Motor neuron (in vitro differentiated cells): ENCODE results near the gene MPHOSPH9. TPM values are rescaled to one million over a fixed set of nuclear protein-coding genes. Genes with fewer than 3 reads are reported as not detected.

ENCODE experiments used
- ATAC-seq, 8 experiments: fragments of 200-7000 bp; cut with Tn5 transposase; replicated peaks in 6 of 8; 2 replicates each; pipeline ENCODE4 v1.8.0; 2021; ENCODE audit warnings: mild to moderate bottlenecking in 8 of 8, moderate library complexity in 8 of 8
- H3K27ac ChIP-seq, 2 donors: fragments of 250-450 bp; sonication (Bioruptor Pico); 2 replicates each; pipeline ENCODE4 v1.9.0; 2021; ENCODE audit warnings: antibody characterized with exemption in 2 of 2, mild to moderate bottlenecking in 2 of 2, moderate library complexity in 1 of 2
- H3K4me1 ChIP-seq, 2 donors: fragments of 250-450 bp; sonication (Bioruptor Pico); replicated peaks in 1 of 2; 2 replicates each; pipeline ENCODE4 v1.6.1; 2021; ENCODE audit warnings: antibody characterized with exemption in 2 of 2, mild to moderate bottlenecking in 2 of 2, moderate library complexity in 1 of 2
- H3K4me3 ChIP-seq, 5 donors: fragments of 250-450 bp; sonication (Bioruptor Pico); 2 replicates each; pipeline ENCODE4 v1.9.0; 2021; ENCODE audit warnings: antibody characterized with exemption in 5 of 5, mild to moderate bottlenecking in 5 of 5, moderate library complexity in 4 of 5
- WGBS, 10 experiments: fragments of 450-650 bp; shearing (Covaris generic); methylation state at CpG; one replicate each; pipeline ENCODE4 v1.0.0; 2022; 5-methylcytosine and 5-hydroxymethylcytosine counted together
- in situ Hi-C, 9 experiments: fragments of 400-800 bp; cut with MboI; loops; one replicate each; pipeline ENCODE4 v1.15.0; 2021; ENCODE audit warnings: low sequenced_read_pairs in 9 of 9, low pct_unique_long_range_greater_than_20kb in 2 of 9; ENCODE audit not compliant: unreplicated experiment in 9 of 9
- total RNA-seq, 8 experiments: library from RNA; unstranded; fragments of 300-600 nt; gene quantifications; 2 replicates each; pipeline versions ENCODE4 v1.2.3 to v1.2.4, GENCODE V29; 2022

Gene MPHOSPH9
- total RNA-seq, 8 experiments from 2014 or later = 24.8 to 88.3 (median 35.8) TPM

GRCh38 chr12:123150744-123151456, 82.0 kb downstream of the MPHOSPH9 start, which contains the start of gene PITPNM2:
PITPNM2 (minus strand) TSS chr12:123151090; CDS start chr12:123034590, 116,500 bp downstream.
- in situ Hi-C loops = no loop called here
- 5 to 10% methylated on average over 2 to 13 of the region's 119 CpGs; no CpG with 5 or more reads in 8 of the 10 experiments for WGBS, 10 experiments
- peak within 1 kb of the TSS in 1 of 2 donors; percentile 21 for H3K27ac ChIP-seq
- peak; percentile 82 to 93 (median 91) for ATAC-seq
- peaks cover 3 to 9% of the 10 kb centered on the region in 2 donors for H3K4me1 ChIP-seq
- H3K4me3 ChIP-seq = peak within 1 kb of the TSS; percentile 51 to 74 (median 55)

DNA sequence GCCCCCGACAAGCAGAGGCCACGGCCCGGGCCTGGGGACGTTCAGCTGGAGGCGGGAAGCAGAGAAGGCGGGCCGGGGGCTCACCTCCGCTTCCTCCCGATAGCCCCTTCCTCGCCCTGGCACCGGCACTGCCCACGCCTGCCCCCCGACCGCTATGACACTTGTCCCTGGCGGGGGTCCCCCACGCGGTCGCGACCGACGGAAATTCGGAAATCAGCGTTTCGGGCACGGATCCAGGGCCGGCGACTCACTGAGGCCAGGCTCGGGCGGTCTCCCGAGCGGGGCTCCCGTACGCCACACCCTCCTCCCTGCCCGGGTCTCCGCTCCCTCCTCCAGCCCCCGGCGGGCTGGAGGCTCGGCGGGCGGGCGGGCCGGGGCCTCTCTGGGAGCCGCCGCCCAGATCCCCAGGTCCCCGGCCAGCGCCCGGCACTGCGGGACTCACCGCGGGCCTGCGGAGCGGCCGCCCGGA, 82.6 kb downstream of the MPHOSPH9 start:
- Histone ChIP-seq H3K4me3 (peak overlapping the region; percentile 51 to 74 (median 55)), H3K4me1 (peaks cover 3 to 9% of the 10 kb centered on the region in 2 donors), H3K27ac (no peak overlapping the region)
- in situ Hi-C loops = no loop called here
- 50% methylated on average over 2 of the region's 54 CpGs; no CpG with 5 or more reads in 9 of the 10 experiments for WGBS, 10 experiments
- peak in 6 of 8 experiments; percentile 49 to 58 (median 52) for ATAC-seq

- Histone ChIP-seq H3K4me1 (peaks cover 3 to 9% of the 10 kb centered on the region in 2 donors), H3K4me3 (peak overlapping the region; percentile 51 to 74 (median 55)), H3K27ac (no peak overlapping the region)
- WGBS, 10 experiments = 56 to 100% (median 73%) methylated on average over 1 to 9 of the region's 22 CpGs; no CpG with 5 or more reads in 4 of the 10 experiments
- in situ Hi-C loops = no loop called here
- ATAC-seq = no peak
Observed at GRCh38 chr12:123149501-123150274, 83.3 kb downstream of the MPHOSPH9 start.

DNA sequence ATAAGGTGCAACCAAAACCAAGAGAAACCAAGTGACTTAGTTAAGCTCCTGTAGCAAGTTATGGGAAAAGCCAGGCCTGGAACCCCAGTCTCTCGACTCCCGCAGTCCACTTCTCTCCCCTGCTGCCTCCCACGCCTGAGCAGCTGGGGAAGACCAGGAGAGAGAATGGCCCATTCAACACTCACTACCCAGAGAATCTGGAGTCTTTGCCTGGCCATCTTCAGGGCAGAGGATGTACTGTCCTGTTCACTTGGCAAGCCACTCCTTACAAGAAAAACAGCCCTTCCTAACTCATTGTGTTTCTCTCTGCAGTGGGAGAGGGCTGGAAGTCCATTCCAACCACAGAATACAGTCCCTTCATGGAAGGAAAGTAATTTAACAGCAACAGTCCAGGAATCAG, 83.9 kb downstream of the MPHOSPH9 start:
- Histone ChIP-seq H3K27ac (no peak overlapping the region), H3K4me3 (peak overlapping the region in 1 of 5 donors; percentile 54), H3K4me1 (peaks cover 3 to 9% of the 10 kb centered on the region in 2 donors)
- ATAC-seq = no peak
- in situ Hi-C loops = no loop called here
- WGBS, 10 experiments = 60% methylated on average over 1 of the region's 3 CpGs; no CpG with 5 or more reads in 9 of the 10 experiments

DNA sequence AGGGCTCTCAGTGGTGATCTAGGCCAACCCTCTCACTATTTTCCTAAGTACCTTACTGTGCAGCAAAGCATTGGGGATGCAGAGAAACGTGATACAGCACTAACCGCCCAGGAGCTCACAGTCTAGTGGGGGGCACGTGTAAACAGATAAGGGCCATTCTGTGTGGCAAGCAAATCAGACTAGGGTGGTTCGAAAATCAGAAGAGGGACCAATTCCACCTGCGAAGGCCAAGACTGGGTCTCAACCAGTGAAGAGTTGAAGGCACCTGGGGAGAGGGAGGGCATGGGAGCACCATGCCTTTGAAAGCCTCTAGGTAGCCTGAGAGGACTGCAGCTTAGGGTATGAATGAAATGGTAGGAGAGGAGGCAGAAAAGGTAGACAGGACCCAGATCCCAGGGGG, 84.3 kb downstream of the MPHOSPH9 start:
- WGBS, 10 experiments = 67 to 96% (median 80%) methylated on average over 3 to 4 of the region's 5 CpGs; no CpG with 5 or more reads in 5 of the 10 experiments
- Histone ChIP-seq H3K27ac (no peak overlapping the region), H3K4me3 (no peak overlapping the region), H3K4me1 (peaks cover 3 to 9% of the 10 kb centered on the region in 2 donors)
- in situ Hi-C loops = no loop called here
- ATAC-seq = no peak

GRCh38 chr12:123148223-123148622, 84.7 kb downstream of the MPHOSPH9 start:
- Histone ChIP-seq H3K4me1 (peaks cover 3 to 9% of the 10 kb centered on the region in 2 donors), H3K4me3 (no peak overlapping the region), H3K27ac (no peak overlapping the region)
- in situ Hi-C loops = no loop called here
- WGBS, 10 experiments = 67 to 100% (median 83%) methylated on average over 2 to 7 of the region's 9 CpGs; no CpG with 5 or more reads in 1 of the 10 experiments
- no peak for ATAC-seq

GRCh38 chr12:123145211-123145610, 87.7 kb downstream of the MPHOSPH9 start:
- Histone ChIP-seq H3K4me1 (peaks cover 24 to 29% of the 10 kb centered on the region in 2 donors), H3K27ac (no peak overlapping the region), H3K4me3 (no peak overlapping the region)
- in situ Hi-C loops = no loop called here
- no peak for ATAC-seq
- WGBS, 10 experiments = 69 to 100% (median 80%) methylated on average over 1 to 2 of the region's 2 CpGs; no CpG with 5 or more reads in 7 of the 10 experiments

- no peak for ATAC-seq
- H3K4me3 ChIP-seq = no peak overlapping the region
- H3K27ac ChIP-seq = no peak overlapping the region
- WGBS, 10 experiments = 80 to 90% (median 85%) methylated on average over 1 to 4 of the region's 4 CpGs; no CpG with 5 or more reads in 6 of the 10 experiments
- in situ Hi-C loops = no loop called here
- peaks cover 29 to 33% of the 10 kb centered on the region in 2 donors for H3K4me1 ChIP-seq
Observed at GRCh38 chr12:123143736-123144461, 89.0 kb downstream of the MPHOSPH9 start.

GRCh38 chr12:123142921-123143735, 89.8 kb downstream of the MPHOSPH9 start:
- Histone ChIP-seq H3K4me3 (no peak overlapping the region), H3K4me1 (peaks cover 29 to 33% of the 10 kb centered on the region in 2 donors), H3K27ac (no peak overlapping the region)
- peak in 5 of 8 experiments; percentile 6 to 45 (median 7) for ATAC-seq
- in situ Hi-C loops = no loop called here
- 84 to 100% (median 100%) methylated on average over 1 to 6 of the region's 11 CpGs; no CpG with 5 or more reads in 4 of the 10 experiments for WGBS, 10 experiments

- ATAC-seq = no peak
- in situ Hi-C loops = no loop called here
- Histone ChIP-seq H3K27ac (no peak overlapping the region), H3K4me1 (peaks cover 29 to 33% of the 10 kb centered on the region in 2 donors), H3K4me3 (no peak overlapping the region)
- 17 to 100% (median 60%) methylated on average over 1 to 5 of the region's 5 CpGs; no CpG with 5 or more reads in 2 of the 10 experiments for WGBS, 10 experiments
Observed at GRCh38 chr12:123142518-123142840, 90.5 kb downstream of the MPHOSPH9 start.

DNA sequence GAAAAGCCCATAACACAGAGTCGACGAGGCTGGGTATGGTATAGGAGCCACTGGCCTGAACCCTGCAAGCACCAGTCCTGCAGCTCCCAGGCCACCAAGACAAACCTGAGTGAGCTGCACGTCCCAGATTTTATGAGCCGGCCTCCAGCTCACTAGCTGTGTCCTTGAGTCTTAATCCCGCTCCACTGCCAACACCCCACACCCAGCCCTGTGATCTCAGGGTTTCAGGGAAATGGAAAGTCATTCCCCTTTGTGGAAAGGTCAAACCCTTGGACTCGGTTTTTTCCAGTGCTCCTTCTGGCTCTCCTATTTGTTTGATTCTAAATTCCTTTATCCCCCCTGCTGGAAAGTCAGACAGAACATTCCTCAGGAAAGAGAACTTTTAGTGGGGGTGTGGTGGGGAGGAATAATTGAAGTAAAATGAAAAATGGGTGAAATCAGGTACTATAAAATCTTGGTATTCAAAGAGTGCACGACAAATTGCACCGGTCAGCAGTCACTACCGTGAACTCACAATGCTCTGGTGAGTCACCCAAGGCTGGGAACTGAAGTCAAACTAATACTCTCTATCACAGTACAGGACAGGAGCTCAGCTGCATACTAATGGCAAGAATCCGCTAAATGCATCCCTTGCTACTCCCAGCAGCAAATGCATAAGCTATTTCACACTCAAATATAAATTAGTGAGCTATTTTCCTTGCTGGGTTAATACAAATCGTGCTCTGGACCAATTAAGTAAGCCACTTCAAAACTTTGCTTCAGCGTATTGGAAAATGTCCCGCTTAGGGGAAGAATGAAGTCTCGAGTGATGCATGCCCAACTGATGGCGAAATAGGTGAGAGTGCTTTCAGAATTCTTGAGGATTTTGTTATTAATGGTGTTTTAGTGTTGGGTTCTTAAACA, 91.1 kb downstream of the MPHOSPH9 start:
- in situ Hi-C loops = no loop called here

More for the DNA sequence above, 91.1 kb downstream of the MPHOSPH9 start:
- H3K4me3 ChIP-seq = no peak overlapping the region
- peak; percentile 85 to 92 (median 90) for ATAC-seq
- 0 to 61% (median 29%) methylated on average over 1 to 10 of the region's 15 CpGs for WGBS, 10 experiments
- H3K27ac ChIP-seq = peak overlapping the region; percentile 16 to 27
- H3K4me1 ChIP-seq = peaks cover 29 to 33% of the 10 kb centered on the region in 2 donors
